CD4-positive, alpha-beta T cell treated with Interferon gamma for 1 hour (primary cell): ENCODE results near the gene XPO6.

ENCODE experiments used
- DNase-seq: peaks from one replicate; pipeline ENCODE4 v3.0.0-alpha.2; 2020

XPO6 gene

DNA sequence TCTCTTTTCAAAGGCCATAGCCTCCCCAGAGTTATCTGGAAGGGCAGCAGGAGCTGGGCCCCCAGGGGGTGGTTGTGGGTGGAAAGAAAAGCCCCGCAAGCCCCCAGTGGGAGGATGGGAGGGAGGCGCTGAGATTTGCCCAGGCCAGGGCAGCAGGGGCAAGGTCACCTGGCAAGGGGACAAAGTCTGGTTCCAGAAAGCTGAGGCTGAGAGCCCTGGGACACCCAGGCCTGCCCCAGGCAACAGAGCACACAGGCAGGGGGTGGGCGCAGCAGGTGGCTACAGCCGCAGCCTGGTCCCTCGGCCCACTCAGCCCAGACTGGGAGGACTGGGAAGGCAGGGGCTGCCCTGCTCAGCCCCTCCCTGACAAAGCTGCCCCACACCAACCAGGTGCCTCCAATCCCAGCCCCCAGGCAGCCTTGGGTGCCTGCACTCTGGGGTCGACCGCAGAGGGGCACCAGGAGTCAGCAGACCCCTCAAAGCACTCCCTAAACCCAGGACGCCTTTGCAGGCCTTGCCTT, 124.6 kb downstream of the XPO6 start:
- no peak for DNase-seq

DNA sequence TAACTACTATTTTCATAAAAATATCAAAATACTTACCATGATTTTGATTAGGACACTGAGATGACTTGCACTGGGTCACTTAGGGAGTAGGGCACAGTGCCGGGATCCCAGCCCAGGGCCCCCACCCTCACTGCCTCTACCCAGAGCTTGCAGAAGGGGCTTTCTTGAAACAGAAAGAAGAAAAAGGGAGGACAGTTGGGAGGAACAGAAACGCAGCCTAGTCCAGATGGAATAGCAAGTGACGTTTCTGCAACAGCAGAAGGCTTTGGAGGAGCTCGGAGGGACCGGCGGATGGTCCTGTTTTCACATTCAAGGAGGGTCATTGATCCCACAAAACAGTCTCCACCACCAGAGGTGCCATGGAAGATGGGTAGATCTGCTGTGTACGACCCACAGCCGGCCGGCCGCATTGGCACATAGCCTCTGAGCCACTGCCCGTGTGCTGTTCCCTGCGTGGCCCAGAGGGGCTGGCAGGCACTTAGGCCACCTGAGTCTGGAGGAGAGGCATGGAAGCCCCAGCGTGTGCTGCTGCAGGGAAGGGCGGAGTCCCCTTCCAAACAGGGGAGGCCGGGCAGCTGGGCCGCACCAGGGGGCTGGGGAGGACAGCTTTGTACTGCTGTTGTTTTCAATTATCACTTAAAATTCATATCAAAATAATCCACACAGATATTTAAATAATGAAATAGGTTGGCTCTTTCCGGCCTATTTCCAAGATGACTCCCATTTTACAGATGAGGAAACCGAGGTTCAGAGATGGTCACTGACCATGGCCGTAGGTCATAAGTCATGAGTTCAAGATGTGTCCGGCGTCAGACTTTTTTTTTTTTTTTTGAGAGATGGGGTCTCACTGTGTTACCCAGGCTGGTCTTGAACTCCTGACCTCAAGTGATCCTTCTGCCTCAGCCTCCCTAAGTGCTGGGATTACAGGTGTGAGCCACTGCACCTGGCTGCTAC, 125.3 kb downstream of the XPO6 start:
- DNase-seq = no peak

DNA sequence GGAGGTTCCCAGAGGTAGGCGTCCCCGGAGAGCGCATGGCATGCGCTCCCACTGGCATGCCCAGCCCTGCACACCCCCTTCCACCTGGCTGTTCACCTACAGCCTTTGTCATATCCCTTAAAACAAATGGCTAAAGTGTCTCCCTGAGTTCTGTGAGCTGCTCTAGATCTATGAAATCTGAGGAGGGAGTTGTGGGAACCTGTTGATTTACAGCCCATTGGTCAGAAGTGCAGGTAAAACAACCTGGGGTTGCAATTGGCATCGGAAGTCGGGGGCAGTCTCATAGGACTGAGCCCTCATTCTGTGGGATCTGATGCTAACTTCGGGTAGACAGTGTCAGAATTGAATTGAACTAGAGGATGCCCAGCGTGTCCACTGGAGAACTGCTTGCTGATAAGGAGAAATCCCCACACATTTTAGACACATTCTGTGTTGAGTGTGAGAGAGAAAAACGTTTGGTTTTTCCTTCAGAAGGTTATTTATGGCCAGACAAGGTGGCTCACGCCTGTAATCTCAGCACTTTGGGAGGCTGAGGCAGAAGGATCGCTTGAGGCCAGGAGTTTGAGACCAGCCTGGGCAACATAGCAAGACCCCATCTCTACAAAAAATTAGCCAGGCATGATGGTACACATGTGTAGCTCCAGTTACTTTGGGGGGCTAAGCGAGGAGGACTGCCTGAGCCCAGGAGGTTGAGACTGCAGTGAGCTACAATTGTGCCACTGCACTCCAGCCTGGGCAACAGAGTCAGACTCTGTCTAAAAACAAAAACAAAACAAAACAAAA, 126.2 kb downstream of the XPO6 start:
- DNase-seq = no peak

DNA sequence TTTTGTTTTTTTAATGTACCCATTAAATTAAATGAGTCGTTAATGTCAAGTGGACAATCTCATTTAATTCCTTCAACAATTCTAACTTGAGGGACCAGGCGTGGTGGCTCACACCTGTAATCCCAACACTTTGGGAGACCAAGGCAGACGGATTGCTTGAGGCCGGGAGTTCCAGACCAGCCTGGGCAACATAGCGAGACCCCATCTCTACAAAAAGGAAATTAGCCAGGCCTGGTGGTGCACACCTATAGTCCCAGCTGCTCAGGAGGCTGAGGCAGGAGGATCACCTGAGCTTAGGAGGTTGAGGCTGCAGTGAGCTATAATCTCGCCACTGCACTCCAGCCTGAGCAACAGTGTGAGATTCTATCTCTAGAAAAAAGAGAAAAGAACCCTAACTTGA, 127.6 kb downstream of the XPO6 start:
- DNase-seq = no peak

- DNase-seq = no peak
These were observed 129.1 kb downstream of the XPO6 start for GRCh38 chr16:28082624-28083023.

DNA sequence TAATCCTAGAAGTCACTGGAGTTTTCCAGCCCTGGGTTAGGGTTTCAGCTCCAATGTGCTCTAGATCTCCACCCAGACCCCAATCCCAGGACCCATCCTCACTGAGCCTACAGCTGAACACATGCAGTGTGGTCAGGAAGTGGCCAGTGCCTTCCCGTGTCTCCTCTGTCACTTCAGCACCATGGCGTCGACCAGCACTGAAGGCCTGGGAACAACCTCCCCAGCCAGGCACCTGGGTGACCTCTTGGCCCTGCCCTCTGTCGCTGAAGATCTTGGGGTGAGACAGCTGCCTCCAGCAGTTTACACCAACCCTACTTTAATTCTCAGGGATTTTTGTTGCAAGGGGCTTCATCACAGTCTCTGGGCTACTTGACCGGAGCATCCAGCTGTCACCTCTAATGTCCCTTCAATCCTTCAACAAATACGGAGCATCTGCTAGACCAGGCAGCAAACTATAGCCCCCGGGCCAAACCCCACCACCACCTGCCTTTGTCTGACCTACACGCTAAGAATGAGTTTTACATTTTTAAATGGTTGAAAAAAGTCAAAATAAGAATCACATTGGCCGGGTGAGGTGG, 130.3 kb downstream of the XPO6 start:
- DNase-seq = no peak

DNA sequence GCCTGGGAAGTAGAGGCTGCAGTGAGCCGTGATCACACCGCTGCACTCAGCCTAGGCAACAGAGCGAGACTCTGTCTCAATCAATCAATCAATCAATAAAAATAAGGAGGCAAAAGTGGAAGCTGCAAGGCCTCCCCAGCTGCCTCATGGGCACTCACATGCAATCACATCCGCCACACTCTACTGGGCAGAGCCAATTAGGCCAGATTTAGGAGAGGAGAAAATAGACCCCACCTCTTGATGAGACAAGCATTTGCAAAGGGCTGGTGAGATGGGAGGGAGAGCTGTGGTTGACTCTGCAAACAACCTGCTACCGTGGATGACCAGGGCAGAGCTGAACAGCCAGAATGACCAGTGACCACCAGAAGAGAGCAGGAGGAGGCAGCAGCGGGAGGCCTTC, 133.5 kb downstream of the XPO6 start:
- DNase-seq = no peak

- DNase-seq = no peak
These were observed 137.9 kb downstream of the XPO6 start for GRCh38 chr16:28073836-28074235.

DNA sequence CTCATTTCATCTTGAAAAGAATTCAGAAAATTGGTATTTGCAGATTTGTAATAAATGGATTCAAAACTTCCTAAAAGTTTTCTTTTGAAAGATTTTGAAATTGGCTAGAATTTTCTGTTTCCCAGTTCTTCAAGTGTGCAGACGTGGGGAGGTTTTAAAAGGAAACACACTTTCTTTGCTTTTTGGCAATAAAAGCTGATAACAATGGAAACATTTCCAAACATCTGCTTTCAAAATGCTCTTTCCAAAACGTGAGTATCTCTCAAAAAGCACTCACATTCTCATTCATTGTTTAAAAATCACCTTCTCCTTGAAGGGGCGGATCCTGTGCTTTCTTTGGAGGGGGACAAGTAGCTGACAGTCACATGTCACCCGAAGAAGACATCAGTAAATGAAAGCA, 139.7 kb downstream of the XPO6 start:
- no peak for DNase-seq

GRCh38 chr16:28069971-28070794, 141.6 kb downstream of the XPO6 start:
- no peak for DNase-seq

DNA sequence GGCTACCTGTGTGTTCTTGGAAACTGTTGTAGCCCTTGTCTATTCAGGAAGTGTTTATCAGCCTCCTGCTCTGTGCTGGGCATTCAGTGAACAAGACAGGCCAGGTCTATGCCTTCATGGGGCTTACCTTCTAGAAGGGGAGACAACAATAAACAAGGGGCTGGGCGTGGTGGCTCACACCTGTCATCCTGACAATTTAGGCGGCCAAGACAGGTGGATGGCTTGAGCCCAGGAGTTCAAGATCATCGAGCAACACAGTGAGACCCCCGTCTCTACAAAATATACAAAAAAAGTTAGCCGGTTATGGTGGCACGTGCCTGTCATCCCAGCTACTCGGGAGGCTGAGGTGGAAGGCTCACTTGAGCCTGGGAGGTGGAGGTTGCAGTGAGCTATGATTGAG, 142.8 kb downstream of the XPO6 start:
- no peak for DNase-seq

- no peak for DNase-seq
These were observed 144.0 kb downstream of the XPO6 start for GRCh38 chr16:28067604-28068379.

- DNase-seq = no peak
These were observed 147.0 kb downstream of the XPO6 start for GRCh38 chr16:28064706-28065249.

GRCh38 chr16:28064150-28064549, 147.6 kb downstream of the XPO6 start:
- no peak for DNase-seq

- DNase-seq = no peak
These were observed 148.1 kb downstream of the XPO6 start, which contains the start of gene GSG1L for GRCh38 chr16:28063591-28064061. GSG1L (minus strand) TSS chr16:28063714; CDS start chr16:28063424, 290 bp downstream.

- no peak for DNase-seq
These were observed 148.8 kb downstream of the XPO6 start for GRCh38 chr16:28062847-28063521.

- no peak for DNase-seq
These were observed 149.4 kb downstream of the XPO6 start for GRCh38 chr16:28062261-28062846.

DNA sequence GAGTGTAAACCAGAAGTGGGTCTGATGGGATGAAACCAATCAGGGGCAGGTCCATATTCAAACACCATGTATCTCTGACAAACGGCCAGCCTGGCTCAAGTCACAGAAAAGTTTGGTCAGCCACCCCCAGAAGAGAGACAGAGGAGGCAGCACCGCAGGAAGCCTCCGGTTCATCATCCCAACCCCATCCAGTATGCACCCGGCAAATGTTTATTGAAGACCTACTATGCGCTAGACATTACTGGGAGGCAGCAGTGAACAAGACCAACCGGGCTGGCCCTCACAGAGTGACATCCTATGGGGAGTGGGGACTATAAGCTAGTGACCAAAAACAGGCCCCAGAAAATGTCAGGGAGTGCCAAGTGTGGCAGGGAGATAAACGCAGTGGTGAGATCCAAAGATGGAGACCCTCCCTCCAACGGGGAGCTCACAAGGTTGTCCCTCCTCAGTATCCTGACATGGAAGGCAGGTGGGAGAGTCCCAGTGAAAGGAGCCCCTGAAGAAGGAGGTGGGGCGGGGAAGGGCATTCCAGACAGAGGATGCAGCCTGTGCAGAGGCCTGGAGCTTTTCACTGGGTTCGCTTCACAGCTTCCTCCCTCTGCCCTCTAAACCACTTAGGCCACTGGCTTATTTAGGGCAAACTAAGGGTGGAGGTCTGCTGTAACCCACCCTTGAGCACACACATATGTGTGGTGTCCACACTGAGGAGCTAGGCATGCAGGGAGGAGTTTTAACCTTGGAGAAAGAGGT, 150.2 kb downstream of the XPO6 start:
- DNase-seq = no peak

DNA sequence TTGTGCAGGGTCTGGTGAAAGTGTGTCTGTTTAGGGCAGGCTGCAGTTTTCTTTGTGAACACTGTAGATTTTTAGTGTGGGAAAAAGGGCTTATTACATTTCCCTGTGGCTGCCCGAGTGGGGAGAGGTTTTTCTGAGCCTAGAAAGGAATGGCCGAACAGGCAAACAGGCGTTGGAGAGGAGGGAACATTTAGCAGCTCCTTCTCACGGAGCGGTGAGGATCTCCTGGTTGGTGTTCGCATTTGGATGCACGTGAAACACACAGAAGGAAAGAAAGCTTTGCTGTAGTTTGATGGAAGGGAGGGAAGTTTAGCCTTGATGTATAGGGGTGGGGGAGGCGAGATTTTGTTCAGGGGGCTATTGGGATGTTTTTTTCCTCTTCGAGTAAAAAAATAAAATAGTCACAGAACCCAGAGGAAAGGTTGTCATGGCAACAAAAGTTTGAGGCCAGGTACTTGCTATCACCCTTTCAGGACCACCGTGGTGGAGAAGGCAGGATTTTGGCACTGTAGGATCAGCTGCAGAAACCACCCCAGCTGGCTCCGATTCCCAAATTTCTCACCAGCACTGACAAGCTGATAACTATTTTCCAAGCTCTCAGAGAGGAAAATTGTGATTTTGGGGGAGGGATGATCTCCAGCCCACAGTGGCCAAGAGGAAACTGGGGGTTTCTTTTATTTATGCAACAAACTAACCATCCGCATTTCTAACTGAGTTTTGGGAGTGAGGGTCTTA, 151.8 kb downstream of the XPO6 start:
- no peak for DNase-seq
